GM23338 (cell line): ENCODE measurements around the gene GALNT13. TPM values are rescaled to one million over a fixed set of nuclear protein-coding genes. Genes with fewer than 3 reads are reported as not detected.

Experiments
- ATAC-seq: fragments of 200-7000 bp; cut with Tn5 transposase; 3 replicates; pipeline ENCODE4 v1.9.1; 2020
- DNase-seq: peaks from one replicate; pipeline ENCODE4 v3.0.0-alpha.2; 2015; ENCODE audit warnings: low spot score
- H2AFZ ChIP-seq: fragments of 200-600 bp; sonication (generic); 2 replicates; pipeline ENCODE4 v1.8.0; 2016; ENCODE audit warnings: antibody characterized with exemption, mild to moderate bottlenecking, moderate library complexity
- H3F3A ChIP-seq: fragments of 200-600 bp; sonication (generic); replicated peaks from 2 replicates; pipeline ENCODE4 v1.8.0; 2017; ENCODE audit warnings: antibody characterized with exemption, mixed run types, low read depth
- H3K27ac ChIP-seq: fragments of 200-600 bp; sonication (generic); 2 replicates; pipeline ENCODE4 v1.6.1; 2016; ENCODE audit warnings: low read depth
- H3K27me3 ChIP-seq: fragments of 200-600 bp; sonication (generic); 2 replicates; pipeline ENCODE4 v1.8.0; 2016; ENCODE audit warnings: mild to moderate bottlenecking, mixed run types, moderate library complexity; ENCODE audit not compliant: insufficient read depth
- H3K36me3 ChIP-seq: fragments of 200-600 bp; sonication (generic); 2 replicates; pipeline ENCODE4 v1.8.0; 2016; ENCODE audit warnings: mild to moderate bottlenecking; ENCODE audit not compliant: insufficient read depth
- H3K4me1 ChIP-seq: fragments of 200-600 bp; sonication (generic); 2 replicates; pipeline ENCODE4 v1.8.0; 2016; ENCODE audit warnings: mild to moderate bottlenecking, moderate library complexity; ENCODE audit not compliant: insufficient read depth
- H3K4me2 ChIP-seq: fragments of 200-600 bp; sonication (generic); 2 replicates; pipeline ENCODE4 v1.7.1; 2017; ENCODE audit warnings: mixed run types
- H3K4me3 ChIP-seq: fragments of 200-600 bp; sonication (generic); 2 replicates; pipeline ENCODE4 v1.6.1; 2016; ENCODE audit warnings: mixed run types
- H3K79me2 ChIP-seq: fragments of 200-600 bp; sonication (generic); replicated peaks from 2 replicates; pipeline ENCODE4 v1.8.0; 2017; ENCODE audit warnings: mild to moderate bottlenecking; ENCODE audit not compliant: insufficient read depth
- H3K9me2 ChIP-seq: fragments of 200-600 bp; sonication (generic); 2 replicates; pipeline ENCODE4 v1.8.0; 2017; ENCODE audit not compliant: insufficient read depth
- H4K20me1 ChIP-seq: fragments of 200-600 bp; sonication (generic); replicated peaks from 2 replicates; pipeline ENCODE4 v1.8.0; 2017; ENCODE audit warnings: mild to moderate bottlenecking; ENCODE audit not compliant: insufficient read depth
- H3K27ac Mint-ChIP-seq: 2 replicates; pipeline ENCODE4 v1.8.0; 2020; ENCODE audit warnings: inconsistent platforms, mild to moderate bottlenecking, moderate library complexity, mixed read lengths
- H3K27me3 Mint-ChIP-seq: 3 replicates; pipeline ENCODE4 v1.8.0; 2022; ENCODE audit warnings: low read depth, mild to moderate bottlenecking, moderate library complexity, mixed read lengths, inconsistent platforms; ENCODE audit not compliant: insufficient read depth, poor library complexity
- H3K36me3 Mint-ChIP-seq: 3 replicates; pipeline ENCODE4 v1.8.0; 2021; ENCODE audit warnings: low read depth, mild to moderate bottlenecking, inconsistent platforms, moderate library complexity, mixed read lengths
- H3K4me1 Mint-ChIP-seq: 3 replicates; pipeline ENCODE4 v1.8.0; 2020; ENCODE audit warnings: mild to moderate bottlenecking, inconsistent platforms, mixed read lengths
- H3K4me3 Mint-ChIP-seq: 3 replicates; pipeline ENCODE4 v1.8.0; 2021; ENCODE audit warnings: moderate library complexity, mild to moderate bottlenecking, inconsistent platforms, mixed read lengths
- H3K9me3 Mint-ChIP-seq: 3 replicates; pipeline ENCODE4 v1.8.0; 2020; ENCODE audit warnings: moderate library complexity, mild to moderate bottlenecking, inconsistent platforms, mixed read lengths
- CREB1 ChIP-seq: fragments of 250-450 bp; sonication (Bioruptor Pico); IDR thresholded peaks from 2 replicates; pipeline ENCODE4 v1.5.0; 2020; ENCODE audit warnings: low read depth, mild to moderate bottlenecking, moderate library complexity
- CTCF ChIP-seq, 2 experiments: fragments of 200-600 bp in 1 of 2; sonication (generic) in 1 of 2; conservative IDR thresholded peaks; 2 replicates each; pipeline versions ENCODE4 v1.5.1 to v1.6.1; 2016 to 2017; ENCODE audit warnings: antibody characterized with exemption in 2 of 2, low read depth in 2 of 2, mild to moderate bottlenecking in 2 of 2, moderate library complexity in 1 of 2
- ETS1 ChIP-seq: IDR thresholded peaks from 2 replicates; pipeline ENCODE4 v1.6.1; 2016; ENCODE audit warnings: antibody characterized with exemption
- EZH2 ChIP-seq: fragments of 200-600 bp; sonication (generic); IDR thresholded peaks from one replicate; pipeline ENCODE4 v1.8.0; 2017; ENCODE audit warnings: antibody characterized with exemption, mild to moderate bottlenecking, low read depth; ENCODE audit not compliant: unreplicated experiment
- EZH2phosphoT487 ChIP-seq: fragments of 200-600 bp; sonication (generic); IDR thresholded peaks from one replicate; pipeline ENCODE4 v1.8.1; 2018; ENCODE audit warnings: antibody characterized with exemption; ENCODE audit not compliant: unreplicated experiment
- JUNB ChIP-seq: IDR thresholded peaks from one replicate; pipeline ENCODE4 v1.6.1; 2016; ENCODE audit warnings: antibody characterized with exemption; ENCODE audit not compliant: unreplicated experiment
- NANOG ChIP-seq: IDR thresholded peaks from 2 replicates; pipeline ENCODE4 v1.6.1; 2016; ENCODE audit warnings: antibody characterized with exemption, borderline replicate concordance
- POLR2AphosphoS5 ChIP-seq: IDR thresholded peaks from 2 replicates; pipeline ENCODE4 v1.6.1; 2016; ENCODE audit warnings: antibody characterized with exemption, low read depth
- REST ChIP-seq: IDR thresholded peaks from one replicate; pipeline ENCODE4 v1.6.1; 2018; ENCODE audit warnings: antibody characterized with exemption; ENCODE audit not compliant: unreplicated experiment
- STAT1 ChIP-seq: IDR thresholded peaks from one replicate; pipeline ENCODE4 v1.6.1; 2016; ENCODE audit warnings: antibody characterized with exemption; ENCODE audit not compliant: unreplicated experiment
- ZNF114 ChIP-seq: fragments of 250-450 bp; sonication (Bioruptor Pico); IDR thresholded peaks from 2 replicates; pipeline ENCODE4 v1.5.0; 2020; ENCODE audit warnings: mild to moderate bottlenecking, moderate library complexity
- ZNF331 ChIP-seq: fragments of 250-450 bp; sonication (Bioruptor Pico); IDR thresholded peaks from 2 replicates; pipeline ENCODE4 v1.5.0; 2020; ENCODE audit warnings: low read depth, mild to moderate bottlenecking, moderate library complexity
- ZNF462 ChIP-seq: fragments of 250-450 bp; sonication (Bioruptor Pico); IDR thresholded peaks from 2 replicates; pipeline ENCODE4 v1.5.0; 2020; ENCODE audit warnings: mild to moderate bottlenecking, moderate library complexity
- polyA plus RNA-seq: library from polyadenylated mRNA; unstranded; fragments of >200 nt; fragmentation: Nextera tagmentation; extraction: Ambion mirVana; gene quantifications from 2 replicates; pipeline ENCODE4 v1.2.1, GENCODE V29; 2016
- total RNA-seq: library from RNA; depleted of rRNA; stranded (reverse); fragments of >200 nt; shearing (Covaris generic); gene quantifications from 2 replicates; pipeline ENCODE4 v1.2.3, GENCODE V29; 2014

Gene GALNT13
- total and polyA plus RNA-seq, 2 experiments from 2014 or later: 3.5 to 5.2 TPM

GRCh38 chr2:154480521-154480920, 608.8 kb downstream of the GALNT13 start:
- Histone ChIP-seq H3K79me2 (no peaks in the 10 kb centered on the region), H3K4me2 (peak overlapping the region; percentile 44; the same call in 1 of the 2 replicates), H3K27me3 (no peaks in the 10 kb centered on the region), H3K27ac (no peak overlapping the region), H3K4me1 (peaks cover 40% of the 10 kb centered on the region), H3K36me3 (no peaks in the 10 kb centered on the region), H3K4me3 (no peak overlapping the region), H2AFZ (no peak overlapping the region), H3K9me2 (no peaks in the 10 kb centered on the region), H4K20me1 (no peaks in the 10 kb centered on the region), H3F3A (no peaks in the 10 kb centered on the region)
- Mint-ChIP-seq H3K27ac (no peak overlapping the region), H3K27me3 (no peaks in the 10 kb centered on the region), H3K9me3 (peaks cover 2% of the 10 kb centered on the region; the same call in 2 of the 3 replicates), H3K4me1 (peaks cover 45% of the 10 kb centered on the region), H3K4me3 (no peak overlapping the region), H3K36me3 (no peaks in the 10 kb centered on the region)
- ATAC-seq: no peak
- no peak for TF ChIP-seq NANOG
- no peak for TF ChIP-seq CREB1 (CRISPR knock-in tag)
- TF ChIP-seq POLR2AphosphoS5: no peak
- no peak for TF ChIP-seq EZH2
- no peak for TF ChIP-seq ETS1
- TF ChIP-seq ZNF331 (CRISPR knock-in tag): no peak
- no peak for TF ChIP-seq JUNB
- TF ChIP-seq STAT1: no peak
- TF ChIP-seq ZNF114 (CRISPR knock-in tag): no peak
- TF ChIP-seq EZH2phosphoT487: no peak
- TF ChIP-seq ZNF462 (CRISPR knock-in tag): no peak
- TF ChIP-seq REST: no peak
- no peak for TF ChIP-seq CTCF (conservative IDR thresholded peaks at IDR 0.05; ENCODE audit: low read depth in 2 of 2)
- no peak for DNase-seq
